ENCODE data around the gene ARID5B.
A peak's percentile ranks its signal among the peaks of the same experiment; 100 is the strongest.

Gene ARID5B

GRCh38 chr10:61974601-61975390 is 73.3 kb downstream of the ARID5B start (continued):
- TF ChIP-seq ZNF10 (tag by site-specific recombination; IDR thresholded peaks at IDR 0.05), result peak; percentile 23; the same call in 1 of the 2 replicates
- no peak for TF ChIP-seq ZNF701 (tag by site-specific recombination; IDR thresholded peaks at IDR 0.05)
- no peak for TF ChIP-seq ZNF621 (tag by site-specific recombination; IDR thresholded peaks at IDR 0.05)
- TF ChIP-seq KLF8 (tag by site-specific recombination; IDR thresholded peaks at IDR 0.05), result 0 out of 2 replicates have a peak, but pooled peaks have one; percentile 21
- peak; percentile 73 for TF ChIP-seq FEZF1 (tag by site-specific recombination; IDR thresholded peaks at IDR 0.05)
- TF ChIP-seq ZNF132 (tag by site-specific recombination; IDR thresholded peaks at IDR 0.05; ENCODE audit: borderline replicate concordance), result 0 out of 2 replicates have a peak, but pooled peaks have one; percentile 20
- TF ChIP-seq SP2 (tag by site-specific recombination; IDR thresholded peaks at IDR 0.05), result no peak
- no peak for TF ChIP-seq REPIN1 (tag by site-specific recombination; IDR thresholded peaks at IDR 0.05; ENCODE audit: low read depth)
- TF ChIP-seq IKZF3 (tag by site-specific recombination; IDR thresholded peaks at IDR 0.05), result peak; percentile 72
- TF ChIP-seq ZNF692 (tag by site-specific recombination; IDR thresholded peaks at IDR 0.05), result peak; percentile 51
- TF ChIP-seq ZSCAN18 (tag by site-specific recombination; IDR thresholded peaks at IDR 0.05), result no peak
- TF ChIP-seq ZNF529 (tag by site-specific recombination; IDR thresholded peaks at IDR 0.05; ENCODE audit: insufficient replicate concordance), result peak; percentile 61
- no peak for TF ChIP-seq ZNF239 (tag by site-specific recombination; IDR thresholded peaks at IDR 0.05)
- TF ChIP-seq ZNF776 (tag by site-specific recombination; IDR thresholded peaks at IDR 0.05; ENCODE audit: borderline replicate concordance), result no peak
- peak; percentile 40; the same call in 1 of the 2 replicates for TF ChIP-seq ZBTB6 (tag by site-specific recombination; IDR thresholded peaks at IDR 0.05)
- TF ChIP-seq ZSCAN23 (tag by site-specific recombination; IDR thresholded peaks at IDR 0.05), result no peak
- TF ChIP-seq ZNF792 (tag by site-specific recombination; IDR thresholded peaks at IDR 0.05), result peak; percentile 90
- no peak for TF ChIP-seq ZNF423 (tag by site-specific recombination; IDR thresholded peaks at IDR 0.05)
- TF ChIP-seq ZNF280C (tag by site-specific recombination; IDR thresholded peaks at IDR 0.05), result no peak
- TF ChIP-seq ZNF202 (tag by site-specific recombination; IDR thresholded peaks at IDR 0.05; ENCODE audit: borderline replicate concordance), result no peak
- TF ChIP-seq ZNF596 (tag by site-specific recombination; IDR thresholded peaks at IDR 0.05), result no peak; the same call in 1 of the 2 replicates
- TF ChIP-seq AEBP2 (tag by site-specific recombination; IDR thresholded peaks at IDR 0.05; ENCODE audit: borderline replicate concordance), result no peak
- peak; percentile 100 for TF ChIP-seq PRDM6 (tag by site-specific recombination; IDR thresholded peaks at IDR 0.05)
- no peak for TF ChIP-seq SETDB1 (IDR thresholded peaks at IDR 0.05; ENCODE audit: insufficient read length, low read length)
- no peak for TF ChIP-seq ZNF223 (tag by site-specific recombination; IDR thresholded peaks at IDR 0.05)
- peak; percentile 37; the same call in 1 of the 2 replicates for TF ChIP-seq PATZ1 (tag by site-specific recombination; IDR thresholded peaks at IDR 0.05)
- TF ChIP-seq EGR2 (tag by site-specific recombination; IDR thresholded peaks at IDR 0.05; ENCODE audit: low read depth), result no peak
- TF ChIP-seq ZNF121 (tag by site-specific recombination; IDR thresholded peaks at IDR 0.05), result no peak

Data from HEK293 (cell line).